ENCODE data around the gene PDE4D. TPM values are rescaled to one million over a fixed set of nuclear protein-coding genes. Genes with fewer than 3 reads are reported as not detected.

PDE4D gene
- total and polyA plus RNA-seq, 2 of the 4 experiments (the other 2 are of a cell fraction): 1.4 to 7.9 TPM

- Histone ChIP-seq H4K8ac (ENCODE audit: low read depth in 2 of 2, low read length in 2 of 2) (no peak overlapping the region), H4K20me1 (ENCODE audit: insufficient read depth, low read length) (no peaks in the 10 kb centered on the region), H3K9me1 (ENCODE audit: insufficient read depth, low read length) (no peaks in the 10 kb centered on the region), H3K14ac (replicated peaks; ENCODE audit: low read depth, low read length) (no peak overlapping the region), H4K5ac (ENCODE audit: low read depth, low read length) (no peak overlapping the region), H3K18ac (ENCODE audit: low read depth, low read length) (no peak overlapping the region), H2BK5ac (ENCODE audit: low read depth, low read length, poor library complexity, severe bottlenecking) (no peak overlapping the region), H3K4me3 (ENCODE audit: insufficient read depth, low read depth, low read length) (no peak overlapping the region), H3K9ac (ENCODE audit: low read depth, low read length) (no peak overlapping the region), H3K4ac (ENCODE audit: low read depth, low read length) (no peak overlapping the region), H3K23ac (ENCODE audit: low read depth, low read length) (no peak overlapping the region), H3K27ac (ENCODE audit: insufficient read depth, low read length) (no peak overlapping the region), H3K4me2 (ENCODE audit: low read depth, low read length) (no peak overlapping the region), H2AFZ (replicated peaks; ENCODE audit: low read length, poor library complexity) (no peak overlapping the region), H3K36me3 (ENCODE audit: control insufficient read depth, insufficient read depth, low read length) (no peaks in the 10 kb centered on the region), H3K79me1 (ENCODE audit: low read depth in 1 of 2, low read length in 2 of 2) (no peaks in the 10 kb centered on the region), H2AK5ac (ENCODE audit: low read depth, low read length) (no peak overlapping the region), H3K56ac (ENCODE audit: extremely low read depth, insufficient read depth, low read length) (no peak overlapping the region), H3K4me1 (ENCODE audit: control insufficient read depth, insufficient read depth, low read length) (no peaks in the 10 kb centered on the region), H2BK20ac (ENCODE audit: low read depth, low read length) (no peak overlapping the region), H3K9me3 (ENCODE audit: control insufficient read depth, insufficient read depth, low read length) (no peaks in the 10 kb centered on the region), H2AK9ac (replicated peaks; ENCODE audit: low read depth, low read length, poor library complexity) (no peak overlapping the region), H4K91ac (ENCODE audit: insufficient read depth, low read depth, low read length) (no peak overlapping the region), H3K27me3 (ENCODE audit: control insufficient read depth, insufficient read depth, low read length) (no peaks in the 10 kb centered on the region; the same call in none of the 2 replicates), H2BK120ac (ENCODE audit: low read depth, low read length) (no peak overlapping the region), H2BK15ac (ENCODE audit: low read depth, low read length) (no peak overlapping the region)
- TF ChIP-seq CHD1 (IDR thresholded peaks at IDR 0.05; ENCODE audit: low read depth, low read length) (no peak), MAFK (IDR thresholded peaks at IDR 0.05; ENCODE audit: low read depth, low read length) (no peak), RAD21 (IDR thresholded peaks at IDR 0.05; ENCODE audit: low read length) (no peak), MAZ (IDR thresholded peaks at IDR 0.05; ENCODE audit: borderline replicate concordance, low read depth, low read length) (no peak), NFE2L2 (IDR thresholded peaks at IDR 0.05; ENCODE audit: low read depth, low read length) (no peak), POLR2A (IDR thresholded peaks at IDR 0.05; ENCODE audit: low read depth, low read length) (no peak), CEBPB (IDR thresholded peaks at IDR 0.05; ENCODE audit: low read depth, low read length) (no peak), FOS (IDR thresholded peaks at IDR 0.05; ENCODE audit: low read depth, low read length) (no peak), SMC3 (IDR thresholded peaks at IDR 0.05; ENCODE audit: low read depth, low read length) (no peak), MXI1 (IDR thresholded peaks at IDR 0.05; ENCODE audit: borderline replicate concordance, low read depth, low read length) (no peak), RFX5 (IDR thresholded peaks at IDR 0.05; ENCODE audit: low read depth, low read length) (no peak)
- TF ChIP-seq, protein P1, sequence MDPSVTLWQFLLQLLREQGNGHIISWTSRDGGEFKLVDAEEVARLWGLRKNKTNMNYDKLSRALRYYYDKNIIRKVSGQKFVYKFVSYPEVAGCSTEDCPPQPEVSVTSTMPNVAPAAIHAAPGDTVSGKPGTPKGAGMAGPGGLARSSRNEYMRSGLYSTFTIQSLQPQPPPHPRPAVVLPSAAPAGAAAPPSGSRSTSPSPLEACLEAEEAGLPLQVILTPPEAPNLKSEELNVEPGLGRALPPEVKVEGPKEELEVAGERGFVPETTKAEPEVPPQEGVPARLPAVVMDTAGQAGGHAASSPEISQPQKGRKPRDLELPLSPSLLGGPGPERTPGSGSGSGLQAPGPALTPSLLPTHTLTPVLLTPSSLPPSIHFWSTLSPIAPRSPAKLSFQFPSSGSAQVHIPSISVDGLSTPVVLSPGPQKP (IDR thresholded peaks at IDR 0.05; ENCODE audit: borderline replicate concordance, low read depth, low read length): no peak
- TF ChIP-seq, protein P2, sequence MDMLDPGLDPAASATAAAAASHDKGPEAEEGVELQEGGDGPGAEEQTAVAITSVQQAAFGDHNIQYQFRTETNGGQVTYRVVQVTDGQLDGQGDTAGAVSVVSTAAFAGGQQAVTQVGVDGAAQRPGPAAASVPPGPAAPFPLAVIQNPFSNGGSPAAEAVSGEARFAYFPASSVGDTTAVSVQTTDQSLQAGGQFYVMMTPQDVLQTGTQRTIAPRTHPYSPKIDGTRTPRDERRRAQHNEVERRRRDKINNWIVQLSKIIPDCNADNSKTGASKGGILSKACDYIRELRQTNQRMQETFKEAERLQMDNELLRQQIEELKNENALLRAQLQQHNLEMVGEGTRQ (IDR thresholded peaks at IDR 0.05; ENCODE audit: low read depth, low read length): no peak
- TF ChIP-seq, protein P3, sequence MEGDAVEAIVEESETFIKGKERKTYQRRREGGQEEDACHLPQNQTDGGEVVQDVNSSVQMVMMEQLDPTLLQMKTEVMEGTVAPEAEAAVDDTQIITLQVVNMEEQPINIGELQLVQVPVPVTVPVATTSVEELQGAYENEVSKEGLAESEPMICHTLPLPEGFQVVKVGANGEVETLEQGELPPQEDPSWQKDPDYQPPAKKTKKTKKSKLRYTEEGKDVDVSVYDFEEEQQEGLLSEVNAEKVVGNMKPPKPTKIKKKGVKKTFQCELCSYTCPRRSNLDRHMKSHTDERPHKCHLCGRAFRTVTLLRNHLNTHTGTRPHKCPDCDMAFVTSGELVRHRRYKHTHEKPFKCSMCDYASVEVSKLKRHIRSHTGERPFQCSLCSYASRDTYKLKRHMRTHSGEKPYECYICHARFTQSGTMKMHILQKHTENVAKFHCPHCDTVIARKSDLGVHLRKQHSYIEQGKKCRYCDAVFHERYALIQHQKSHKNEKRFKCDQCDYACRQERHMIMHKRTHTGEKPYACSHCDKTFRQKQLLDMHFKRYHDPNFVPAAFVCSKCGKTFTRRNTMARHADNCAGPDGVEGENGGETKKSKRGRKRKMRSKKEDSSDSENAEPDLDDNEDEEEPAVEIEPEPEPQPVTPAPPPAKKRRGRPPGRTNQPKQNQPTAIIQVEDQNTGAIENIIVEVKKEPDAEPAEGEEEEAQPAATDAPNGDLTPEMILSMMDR (conservative IDR thresholded peaks at IDR 0.05; ENCODE audit: low read depth, low read length): no peak
- ChIA-PET POLR2A (ENCODE audit: unreplicated experiment) (no interaction called here), CTCF (no interaction called here)
- dilution Hi-C loops (cut with HindIII; ENCODE audit: low sequenced_read_pairs, unreplicated experiment) (no loop called here), intact Hi-C loops (cut with micrococcal nuclease) (no loop called here), in situ Hi-C loops (cut with MboI; ENCODE audit: low sequenced_read_pairs) (no loop called here)
- no TSS peak for BruUV-seq (replicated peaks)
- WGBS, 2 experiments (ENCODE audit: extremely low coverage in 2 of 2, insufficient read length in 1 of 2): no CpG with 5 or more reads among the region's 1 CpG
- ATAC-seq (ENCODE audit: low read depth) (no peak), DNase-seq (no peak)
These were observed 947.3 kb downstream of the PDE4D start for GRCh38 chr5:58946230-58946629.

All from IMR-90 (cell line).